Heart left ventricle (tissue), 13 donors: ENCODE results near the gene MEX3B.

Source experiments
- CTCF ChIP-seq, 12 donors: fragments of 200-600 bp; sonication (generic) in 4 of 12; IDR thresholded peaks; one replicate each; pipeline versions ENCODE4 v1.5.0 to v1.8.0; 2018 to 2022; ENCODE audit warnings: antibody characterized with exemption in 12 of 12, mild to moderate bottlenecking in 5 of 12
- POLR2A ChIP-seq, 2 donors: fragments of 450-650 bp; IDR thresholded peaks; one replicate each; pipeline ENCODE4 v1.6.1; 2017; ENCODE audit warnings: antibody characterized with exemption in 2 of 2, mild to moderate bottlenecking in 2 of 2, moderate library complexity in 2 of 2
- donor health status: ischemic (EF 13 %, LVEDD 7.1; RV severe dilation, severe dysfunction).
- donor health status: DM: no; HTN: yes; CAD: no.
- donor health status: DM: no; HTN: no; CAD: no.
- donor health status: ischemic (EF 25% LVEDD 6.9; RV normal size, moderate dysfunction).
- donor health status: ischemic (EF 25% LVEDD 5.7; RV mildly dilated, moderate dysfunction).
- donor health status: ischemic (EF 35%, LVEDD 5.7; RV mildly dilated, moderate dysfunction).
- donor health status: nonischemic (EF 11% LVEDD 7.7; RV severe dilation, severe dysfunction).
- donor health status: DM: yes; HTN: yes; CAD: no.
- donor health status: PGD.
- donor health status: ischemic (EF 29% LVEDD 5.4; RV normal size, mild dysfunction).
- donor health status: nonischemic (EF 23%, LVEDD 6.1; RV moderate dilation, normal function).

GRCh38 chr15:82093325-82093724 is 47.5 kb upstream of the MEX3B start:
- TF ChIP-seq CTCF (IDR thresholded peaks at IDR 0.05) (no peak), POLR2A (IDR thresholded peaks at IDR 0.05) (no peak)
